ENCODE results near the gene PPIF.

The PPIF gene

GRCh38 chr10:79377557-79378382, 30.5 kb downstream of the PPIF start:
- intact Hi-C loops (cut with DNase I; ENCODE audit: low total_unique reads): loop anchor here (1.0 kb wide), 1 partner anchor 89 kb away; no protein-coding TSS in a partner anchor
- peak in 1 of 2 donors; percentile 62 for DNase-seq
- Histone ChIP-seq H3K27me3 (no peaks in the 10 kb centered on the region), H3K36me3 (no peaks in the 10 kb centered on the region), H3K4me3 (no peak overlapping the region), H3K27ac (no peak overlapping the region), H3K9me3 (no peaks in the 10 kb centered on the region), H3K4me1 (peaks cover 5 to 46% (median 42%) of the 10 kb centered on the region in 4 donors)
- no peak for TF ChIP-seq CTCF (IDR thresholded peaks at IDR 0.05)

DNA sequence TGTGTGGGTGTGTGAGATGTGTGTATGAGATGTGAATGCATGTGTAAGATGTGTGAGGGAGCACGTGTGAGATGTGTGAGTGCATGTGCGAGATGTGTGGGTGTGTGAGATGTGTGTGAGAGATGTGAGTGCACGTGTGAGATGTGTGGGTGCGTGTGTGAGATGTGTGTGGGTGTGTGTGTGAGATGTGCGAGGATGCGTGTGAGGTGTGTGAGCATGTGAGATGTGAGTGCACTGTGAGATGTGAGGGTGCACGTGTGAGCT, 31.0 kb downstream of the PPIF start:
- H3K36me3 ChIP-seq: no peaks in the 10 kb centered on the region
- H3K27me3 ChIP-seq: no peaks in the 10 kb centered on the region
- intact Hi-C loops (cut with DNase I; ENCODE audit: low total_unique reads): loop anchor here (1.0 kb wide), 1 partner anchor 88 kb away; no protein-coding TSS in a partner anchor
- no peak for TF ChIP-seq CTCF (IDR thresholded peaks at IDR 0.05)
- no peak overlapping the region for H3K27ac ChIP-seq
- no peaks in the 10 kb centered on the region for H3K9me3 ChIP-seq
- DNase-seq: no peak
- H3K4me3 ChIP-seq: no peak overlapping the region
- peaks cover 5 to 51% (median 43%) of the 10 kb centered on the region in 4 donors for H3K4me1 ChIP-seq

DNA sequence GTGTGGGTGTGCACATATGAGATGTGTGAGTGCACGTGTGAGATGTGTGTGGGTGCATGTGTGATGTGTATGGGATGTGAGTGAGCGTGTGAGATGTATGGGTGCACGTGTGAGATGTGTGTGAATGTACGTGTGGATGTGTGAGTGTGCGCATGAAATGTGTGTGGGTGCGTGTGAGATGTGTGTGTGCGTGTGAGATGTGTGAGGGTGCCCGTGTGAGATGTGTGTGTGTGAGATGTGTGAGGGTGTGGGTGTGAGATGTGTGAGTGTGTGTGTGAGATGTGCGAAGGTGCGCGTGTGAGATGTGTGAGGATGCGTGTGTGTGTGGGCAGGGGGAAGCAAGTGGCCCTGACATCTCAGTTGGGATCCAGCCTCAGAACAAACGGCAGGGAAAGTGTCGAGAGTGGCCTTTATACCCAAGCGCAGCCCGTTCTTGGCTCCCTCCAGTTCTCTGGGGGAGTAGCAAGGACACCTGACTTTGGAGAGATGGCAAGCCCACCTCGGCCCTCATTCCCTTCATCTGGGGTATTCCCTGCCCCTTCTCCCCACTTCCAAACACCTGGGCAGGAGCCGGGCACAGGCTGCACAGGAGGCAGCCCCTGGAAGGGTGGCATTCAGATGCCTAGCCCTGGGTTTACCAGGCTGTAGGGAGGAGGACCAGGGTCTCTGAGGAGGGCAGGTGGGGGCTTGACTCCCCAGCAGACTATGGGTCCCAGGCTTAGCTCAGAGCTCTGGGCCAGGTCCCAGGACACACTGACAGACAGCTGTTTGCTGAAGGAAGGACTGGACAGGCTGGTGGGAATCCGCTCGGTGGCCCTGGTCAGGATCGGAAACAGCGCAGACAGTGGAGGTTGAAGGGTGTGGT, 31.6 kb downstream of the PPIF start:
- intact Hi-C loops (cut with DNase I; ENCODE audit: low total_unique reads): loop anchor here (1.0 kb wide), 1 partner anchor 87 kb away; no protein-coding TSS in a partner anchor

DNA sequence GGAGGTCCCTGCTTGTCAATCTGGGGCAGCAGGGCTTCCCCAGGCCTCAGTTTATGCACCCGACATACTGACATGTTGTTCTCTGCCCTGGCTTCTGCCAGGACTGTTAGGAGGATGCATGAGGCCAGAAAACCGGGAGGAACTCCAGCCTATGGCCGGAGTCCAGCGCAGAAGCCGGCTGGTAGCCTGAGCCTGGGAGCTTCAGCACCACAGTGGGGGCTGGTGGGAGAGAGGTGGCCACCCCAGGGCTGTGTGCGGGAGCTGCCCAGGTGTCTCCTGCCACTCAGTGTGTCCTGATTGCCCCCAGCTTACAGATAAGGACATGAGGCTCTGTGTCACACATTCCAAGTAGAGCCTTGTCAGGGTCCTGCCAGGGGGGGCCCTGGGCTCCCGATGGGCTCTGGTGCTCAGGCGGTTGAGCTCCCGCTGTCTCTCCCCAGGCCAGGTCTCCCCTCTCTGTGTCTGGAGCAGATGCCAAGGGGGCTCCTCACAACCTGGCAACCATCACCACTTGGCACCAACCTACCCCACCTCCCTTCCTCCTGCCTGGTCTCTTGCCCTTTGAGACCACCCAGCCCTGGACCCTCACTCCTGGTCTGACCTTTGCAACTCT, 32.3 kb downstream of the PPIF start:
- Histone ChIP-seq H3K4me1 (peaks cover 5 to 51% (median 43%) of the 10 kb centered on the region in 4 donors), H3K27ac (peak overlapping the region; percentile 66 to 71), H3K4me3 (no peak overlapping the region), H3K36me3 (peaks cover 0 to 10% (median 2%) of the 10 kb centered on the region in 3 donors), H3K9me3 (no peaks in the 10 kb centered on the region), H3K27me3 (no peaks in the 10 kb centered on the region)
- intact Hi-C loops (cut with DNase I; ENCODE audit: low total_unique reads): loop anchor here (10.0 kb wide), 1 partner anchor 65 kb away; the partner anchor contains the start of gene ZCCHC24
- peak in 1 of 2 donors; percentile 76 for DNase-seq
- TF ChIP-seq CTCF (IDR thresholded peaks at IDR 0.05): no peak

More for the DNA sequence above, 31.6 kb downstream of the PPIF start:
- H3K27me3 ChIP-seq: no peaks in the 10 kb centered on the region
- peak in 1 of 2 donors; percentile 61 for DNase-seq
- H3K27ac ChIP-seq: peak overlapping the region; percentile 66 to 71
- H3K36me3 ChIP-seq: peaks cover 0 to 2% (median 0%) of the 10 kb centered on the region in 3 donors
- H3K9me3 ChIP-seq: no peaks in the 10 kb centered on the region
- no peak for TF ChIP-seq CTCF (IDR thresholded peaks at IDR 0.05)
- H3K4me1 ChIP-seq: peaks cover 5 to 51% (median 43%) of the 10 kb centered on the region in 4 donors
- no peak overlapping the region for H3K4me3 ChIP-seq
